Peyer's patch (tissue), 4 donors: ENCODE measurements around the gene SALL4.

Experiments used
- CTCF ChIP-seq, 6 experiments: fragments of 450-650 bp in 4 of 6; fragments of 200-600 bp in 2 of 6; sonication (generic) in 1 of 6; IDR thresholded peaks; one replicate each; pipeline ENCODE4 v1.5.1; 2017 to 2019; ENCODE audit warnings: antibody characterized with exemption in 6 of 6, mild to moderate bottlenecking in 3 of 6, moderate library complexity in 1 of 6
- POLR2A ChIP-seq, 2 donors: fragments of 450-650 bp; IDR thresholded peaks; one replicate each; pipeline ENCODE4 v1.5.1; 2017; ENCODE audit warnings: antibody characterized with exemption in 2 of 2, mild to moderate bottlenecking in 2 of 2, moderate library complexity in 2 of 2

GRCh38 chr20:51733070-51733469, 69.3 kb downstream of the SALL4 start:
- TF ChIP-seq CTCF (IDR thresholded peaks at IDR 0.05): no peak
- no peak for TF ChIP-seq POLR2A (IDR thresholded peaks at IDR 0.05)
